A673 (cell line): ENCODE data around the gene SPATA13. TPM values are rescaled to one million over a fixed set of nuclear protein-coding genes. Genes with fewer than 3 reads are reported as not detected.

Experiments
- BruUV-seq: library from RNA; stranded (reverse); fragments of 400-500 nt; replicated peaks from 2 replicates; lab custom pipeline; 2021; lab: Mats Ljungman, UMichigan
- CTCF ChIA-PET: fragments of 300-600 bp; sonication (Branson Sonifier 250); formaldehyde crosslinking; loops from one replicate; lab custom pipeline; 2022; ENCODE audit warnings: antibody characterized with exemption; lab: Charles Lee
- POLR2A ChIA-PET: fragments of 300-600 bp; sonication (Branson Sonifier 250); formaldehyde crosslinking; loops from one replicate; lab custom pipeline; 2022; ENCODE audit warnings: antibody characterized with exemption; ENCODE audit not compliant: low non-redundant PET; lab: Charles Lee
- DNase-seq: peaks from one replicate; pipeline ENCODE4 v3.0.0-alpha.2; 2015; ENCODE audit warnings: low spot score
- H3K27ac ChIP-seq: fragments of 200-600 bp; sonication (generic); 2 replicates; pipeline ENCODE4 v1.5.1; 2016; ENCODE audit warnings: mixed run types, low read depth, mild to moderate bottlenecking, mixed read lengths, antibody characterized with exemption, low read length; ENCODE audit not compliant: poor library complexity, severe bottlenecking
- H3K27me3 ChIP-seq: fragments of 200-600 bp; sonication (generic); replicated peaks from 2 replicates; pipeline ENCODE4 v1.6.1; 2017; ENCODE audit warnings: mixed run types, low read depth, mild to moderate bottlenecking, mixed read lengths, antibody characterized with exemption, low read length; ENCODE audit not compliant: insufficient read depth, poor library complexity
- H3K36me3 ChIP-seq: fragments of 200-600 bp; sonication (generic); 2 replicates; pipeline ENCODE4 v1.6.1; 2016; ENCODE audit warnings: mixed run types, mild to moderate bottlenecking, mixed read lengths, antibody characterized with exemption, low read length; ENCODE audit not compliant: insufficient read depth, poor library complexity, severe bottlenecking
- H3K4me1 ChIP-seq: fragments of 200-600 bp; sonication (generic); 2 replicates; pipeline ENCODE4 v1.6.1; 2017; ENCODE audit warnings: mixed run types, mild to moderate bottlenecking, mixed read lengths, antibody characterized with exemption, low read length; ENCODE audit not compliant: insufficient read depth, poor library complexity, severe bottlenecking
- H3K4me3 ChIP-seq: fragments of 200-600 bp; sonication (generic); 2 replicates; pipeline ENCODE4 v1.5.1; 2016; ENCODE audit warnings: low read depth, mixed run types, mild to moderate bottlenecking, mixed read lengths, low read length; ENCODE audit not compliant: poor library complexity, severe bottlenecking
- H3K9me3 ChIP-seq: fragments of 200-600 bp; sonication (generic); 2 replicates; pipeline ENCODE4 v1.6.1; 2016; ENCODE audit warnings: mixed run types, low read depth, mild to moderate bottlenecking, mixed read lengths, antibody characterized with exemption, low read length; ENCODE audit not compliant: poor library complexity, severe bottlenecking
- EZH2 ChIP-seq: fragments of 200-600 bp; sonication (generic); IDR thresholded peaks from 2 replicates; pipeline ENCODE4 v1.6.1; 2017; ENCODE audit warnings: borderline replicate concordance, low read depth, mild to moderate bottlenecking, mixed read lengths, antibody characterized with exemption, low read length; ENCODE audit not compliant: poor library complexity, severe bottlenecking
- intact Hi-C: fragments of 100-400 bp; cut with micrococcal nuclease; formaldehyde crosslinking; loops from one replicate; pipeline ENCODE4 v1.10.0; 2022; ENCODE audit not compliant: unreplicated experiment
- total RNA-seq: library from RNA; stranded (reverse); gene quantifications from 2 replicates; pipeline ENCODE4 v1.2.3, GENCODE V29; 2021
- TF ChIP-seq, protein P1 (sequence below): fragments of 300-800, 200-600 bp; sonication (generic); conservative IDR thresholded peaks from 2 replicates; pipeline ENCODE4 v1.5.1; 2017; ENCODE audit warnings: low read depth, mild to moderate bottlenecking, antibody characterized with exemption, low read length, moderate library complexity, mixed read lengths

SPATA13 gene
- total RNA-seq, 1 experiment from 2014 or later: 58.2 TPM

GRCh38 chr13:24221007-24221406 is 60.5 kb downstream of the SPATA13 start:
- H3K9me3 ChIP-seq: no peaks in the 10 kb centered on the region
- H3K4me1 ChIP-seq: peaks cover 18% of the 10 kb centered on the region
- ChIA-PET POLR2A (no interaction called here), CTCF (no interaction called here)
- H3K36me3 ChIP-seq: no peaks in the 10 kb centered on the region
- H3K4me3 ChIP-seq: no peak overlapping the region
- DNase-seq: no peak
- H3K27ac ChIP-seq: no peak overlapping the region
- TF ChIP-seq, protein P1, sequence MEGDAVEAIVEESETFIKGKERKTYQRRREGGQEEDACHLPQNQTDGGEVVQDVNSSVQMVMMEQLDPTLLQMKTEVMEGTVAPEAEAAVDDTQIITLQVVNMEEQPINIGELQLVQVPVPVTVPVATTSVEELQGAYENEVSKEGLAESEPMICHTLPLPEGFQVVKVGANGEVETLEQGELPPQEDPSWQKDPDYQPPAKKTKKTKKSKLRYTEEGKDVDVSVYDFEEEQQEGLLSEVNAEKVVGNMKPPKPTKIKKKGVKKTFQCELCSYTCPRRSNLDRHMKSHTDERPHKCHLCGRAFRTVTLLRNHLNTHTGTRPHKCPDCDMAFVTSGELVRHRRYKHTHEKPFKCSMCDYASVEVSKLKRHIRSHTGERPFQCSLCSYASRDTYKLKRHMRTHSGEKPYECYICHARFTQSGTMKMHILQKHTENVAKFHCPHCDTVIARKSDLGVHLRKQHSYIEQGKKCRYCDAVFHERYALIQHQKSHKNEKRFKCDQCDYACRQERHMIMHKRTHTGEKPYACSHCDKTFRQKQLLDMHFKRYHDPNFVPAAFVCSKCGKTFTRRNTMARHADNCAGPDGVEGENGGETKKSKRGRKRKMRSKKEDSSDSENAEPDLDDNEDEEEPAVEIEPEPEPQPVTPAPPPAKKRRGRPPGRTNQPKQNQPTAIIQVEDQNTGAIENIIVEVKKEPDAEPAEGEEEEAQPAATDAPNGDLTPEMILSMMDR: no peak
- TF ChIP-seq EZH2: no peak
- intact Hi-C loops: loop anchor here (2.0 kb wide), 3 partner anchors 200 to 754 kb away; no protein-coding TSS in a partner anchor
- BruUV-seq: no TSS peak
- no peaks in the 10 kb centered on the region for H3K27me3 ChIP-seq

DNA sequence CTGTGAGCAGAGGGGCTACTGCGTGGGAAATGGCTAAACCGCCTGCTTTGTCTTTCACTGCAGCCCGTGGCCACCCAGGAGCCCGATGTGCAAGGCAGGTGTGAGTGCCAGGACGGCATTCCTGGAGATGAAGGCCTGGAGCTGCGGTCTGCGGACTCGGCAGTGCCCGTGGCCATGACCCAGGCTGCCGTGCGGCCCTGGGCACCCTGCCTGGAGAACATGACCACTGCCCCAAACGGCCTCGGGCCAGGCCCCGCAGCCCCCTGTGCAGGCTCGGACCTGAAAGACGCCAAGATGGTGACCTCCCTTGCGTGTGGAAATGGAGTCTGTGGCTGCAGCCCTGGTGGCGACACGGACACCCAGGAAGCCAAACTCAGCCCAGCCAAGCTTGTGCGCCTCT is 62.2 kb downstream of the SPATA13 start:
- no peak for DNase-seq
- CTCF ChIA-PET: no interaction called here
- no peak for TF ChIP-seq EZH2
- TF ChIP-seq, protein P1: no peak
- Histone ChIP-seq H3K36me3 (no peaks in the 10 kb centered on the region), H3K27me3 (no peaks in the 10 kb centered on the region), H3K4me3 (no peak overlapping the region), H3K27ac (no peak overlapping the region), H3K4me1 (peaks cover 13% of the 10 kb centered on the region), H3K9me3 (no peaks in the 10 kb centered on the region)
- POLR2A ChIA-PET: no interaction called here
- no TSS peak for BruUV-seq
- intact Hi-C loops: no loop called here

- no peak for DNase-seq
- ChIA-PET POLR2A (no interaction called here), CTCF (no interaction called here)
- intact Hi-C loops: no loop called here
- TF ChIP-seq, protein P1: no peak
- Histone ChIP-seq H3K36me3 (no peaks in the 10 kb centered on the region), H3K4me3 (no peak overlapping the region), H3K4me1 (peaks cover 8% of the 10 kb centered on the region), H3K9me3 (no peaks in the 10 kb centered on the region), H3K27me3 (no peaks in the 10 kb centered on the region), H3K27ac (no peak overlapping the region)
- no TSS peak for BruUV-seq
These were observed 63.1 kb downstream of the SPATA13 start for GRCh38 chr13:24223341-24224231.
